GM18861 (cell line): Measurements from ENCODE around the gene C1orf226.
"Not testable (repeated sequence)": the region's sequence is repeated elsewhere in the genome, so short reads cannot be mapped to it uniquely, and the experiment has no call there.

ENCODE experiments used
- ATAC-seq: cut with Tn5 transposase; IDR thresholded peaks from one replicate; pipeline ENCODE4 v1.9.1; 2021; ENCODE audit not compliant: unreplicated experiment

The C1orf226 gene

DNA sequence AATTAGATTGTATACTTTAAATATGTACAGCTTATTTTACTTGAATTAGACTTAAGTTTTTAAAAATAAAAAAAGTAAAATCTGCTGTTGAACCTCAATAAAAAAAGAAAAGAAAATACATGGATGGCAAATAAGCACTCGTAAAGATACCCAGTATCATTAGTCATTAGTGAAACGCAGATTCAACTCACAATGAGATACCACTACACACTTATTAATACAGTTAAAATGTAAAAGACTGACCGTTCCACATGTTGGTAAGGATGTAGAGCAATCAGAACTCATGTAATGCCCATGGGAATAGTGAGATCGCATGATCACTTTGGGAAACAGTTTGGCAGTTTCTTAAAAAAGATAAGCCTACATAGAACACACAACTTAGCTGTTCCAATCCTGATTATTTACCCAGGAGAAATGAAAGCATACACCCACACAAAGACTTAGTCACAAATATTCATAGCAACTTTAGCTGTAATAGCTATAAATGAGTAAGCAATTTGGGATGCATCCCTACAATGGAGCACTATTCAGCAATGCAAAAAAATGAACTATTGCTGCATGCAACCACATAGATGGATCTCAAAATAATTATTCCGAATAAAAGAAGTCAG, 23.1 kb downstream of the C1orf226 start:
- ATAC-seq = no peak

DNA sequence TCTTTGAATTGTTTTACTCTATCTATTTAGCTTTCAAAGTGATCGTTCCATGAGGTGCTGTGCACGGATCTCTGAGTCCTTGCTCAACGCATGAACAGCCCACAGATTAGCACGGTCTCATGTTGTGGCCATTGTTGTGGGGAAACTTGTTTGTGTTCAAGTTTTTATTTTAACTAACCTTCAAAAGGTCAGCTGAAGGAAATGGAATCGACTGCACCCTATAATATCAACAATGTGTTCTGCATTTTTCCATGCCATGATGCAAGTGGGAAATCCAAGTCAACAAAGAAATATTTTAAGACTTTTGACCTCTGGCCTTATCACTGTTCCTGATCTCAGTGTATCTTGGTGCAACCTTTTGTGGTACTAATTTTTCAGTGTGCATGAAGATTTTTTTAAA, 24.3 kb downstream of the C1orf226 start:
- ATAC-seq = no peak

DNA sequence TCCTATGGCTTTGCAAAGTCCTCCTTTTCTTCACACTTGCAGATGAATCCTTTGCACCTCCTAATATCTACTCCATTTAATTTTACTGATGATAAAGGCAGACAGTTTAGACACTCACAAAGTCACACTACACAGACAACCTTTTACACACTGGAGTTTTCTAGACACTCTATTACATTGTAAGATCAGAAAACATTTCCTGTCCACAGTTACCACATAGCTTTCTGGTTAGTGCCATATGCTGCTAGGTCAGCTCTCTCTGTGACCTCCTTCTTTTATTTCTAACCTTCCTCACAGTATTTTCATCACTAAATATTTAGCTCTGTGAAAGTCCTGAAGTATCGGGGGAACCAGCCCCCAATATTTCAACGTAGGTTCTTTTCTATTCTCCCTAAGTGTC, 25.3 kb downstream of the C1orf226 start:
- ATAC-seq = no peak

DNA sequence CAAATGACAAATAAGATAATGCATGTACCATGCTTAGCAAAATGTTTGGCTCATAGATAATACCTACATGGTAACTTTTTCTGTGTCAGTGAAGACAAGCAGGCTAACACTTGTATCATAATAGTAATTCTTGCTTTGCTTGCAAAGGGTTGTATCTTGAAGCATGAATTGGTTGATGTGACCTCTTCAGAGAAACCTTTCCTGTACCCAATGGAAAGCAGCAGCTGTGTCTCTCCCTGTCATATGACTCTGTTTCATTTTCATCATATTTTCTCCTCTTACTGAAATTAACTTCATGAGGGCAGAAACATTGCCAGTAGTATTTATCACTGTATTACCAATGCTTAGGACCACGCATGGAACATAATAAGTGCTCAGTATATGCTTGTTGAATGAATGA, 26.0 kb downstream of the C1orf226 start:
- ATAC-seq = no peak

DNA sequence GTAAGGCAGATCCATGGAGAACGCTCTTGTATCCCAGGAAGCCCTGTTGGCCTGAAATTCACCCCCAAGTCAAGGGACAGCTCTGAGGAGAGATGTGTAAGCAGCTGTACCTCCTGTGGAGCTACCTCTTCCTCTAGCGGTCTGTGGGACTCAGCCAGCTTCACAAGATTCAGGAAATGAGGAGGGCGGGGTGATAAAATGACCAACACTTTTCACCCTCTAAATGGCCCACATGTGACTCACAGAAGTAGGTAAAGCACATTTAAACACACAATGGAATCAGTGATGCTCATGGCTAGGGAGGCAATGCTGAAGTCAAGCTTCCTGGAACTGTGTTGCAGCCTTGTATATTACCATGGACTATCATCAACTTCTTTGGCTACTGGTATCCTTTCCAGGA, 30.5 kb downstream of the C1orf226 start, which contains the start of gene SH2D1B:
Gene SH2D1B (minus strand): TSS at position 135 of the 400 bp plus-strand sequence. CDS start 120 bp downstream, at position 15.
- ATAC-seq = no peak

DNA sequence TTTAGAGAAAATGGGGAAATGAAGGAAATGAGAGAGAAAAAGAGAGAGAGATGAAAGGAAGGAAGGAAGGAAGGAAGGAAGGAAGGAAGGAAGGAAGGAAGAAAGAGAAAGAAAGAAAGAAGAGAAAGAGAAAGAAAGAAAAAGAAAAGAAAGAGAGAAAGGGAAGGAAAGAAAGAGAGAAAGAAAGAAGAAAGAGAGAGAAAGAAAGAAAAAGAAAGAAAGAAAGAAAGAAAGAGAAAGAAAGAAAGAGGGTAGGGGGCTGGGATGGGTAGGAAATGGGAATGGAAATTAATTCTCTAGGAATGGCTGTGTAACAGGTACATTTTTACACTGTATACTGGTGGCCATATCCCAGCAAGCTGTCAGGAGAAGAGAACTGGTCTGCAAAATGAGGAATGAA, 34.7 kb downstream of the C1orf226 start:
- no peak for ATAC-seq

DNA sequence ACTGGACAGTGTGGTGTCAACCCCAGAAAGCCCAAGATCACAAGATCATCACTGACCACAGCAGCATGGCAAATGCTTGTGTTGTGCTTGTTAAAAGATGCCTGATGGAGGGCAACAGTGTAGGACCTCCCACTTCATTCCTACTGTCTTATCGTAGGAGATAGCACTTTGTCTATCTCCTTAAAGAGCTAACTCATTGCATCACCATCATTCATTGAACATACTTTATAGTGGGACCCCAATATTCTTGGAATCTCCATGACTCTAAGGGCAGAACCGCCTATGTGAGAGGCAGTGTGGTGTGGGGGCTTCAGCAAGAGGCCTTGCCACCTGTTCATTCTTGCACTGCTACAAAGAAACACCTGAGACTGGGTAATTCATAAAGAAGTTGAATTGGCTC, 35.4 kb downstream of the C1orf226 start:
- ATAC-seq = no peak

DNA sequence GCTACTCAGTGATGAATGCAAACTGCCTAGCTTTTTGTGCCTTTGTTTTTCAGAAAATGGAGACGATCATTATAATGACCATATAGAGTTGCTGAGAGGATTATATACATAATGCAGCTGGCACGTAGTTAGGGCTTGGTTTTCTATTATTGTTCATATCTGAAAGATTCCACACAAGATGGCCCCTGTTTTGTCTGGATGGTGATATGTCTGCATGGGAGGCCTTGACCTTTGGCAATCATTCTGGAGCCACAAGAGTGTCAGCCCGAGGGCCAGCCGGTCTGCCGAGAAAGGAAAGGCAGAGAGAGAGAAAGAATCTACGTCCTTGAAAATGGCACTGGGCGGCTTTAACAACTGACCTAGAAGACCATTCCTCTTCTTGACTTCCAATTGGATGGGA, 36.1 kb downstream of the C1orf226 start:
- ATAC-seq = no peak

DNA sequence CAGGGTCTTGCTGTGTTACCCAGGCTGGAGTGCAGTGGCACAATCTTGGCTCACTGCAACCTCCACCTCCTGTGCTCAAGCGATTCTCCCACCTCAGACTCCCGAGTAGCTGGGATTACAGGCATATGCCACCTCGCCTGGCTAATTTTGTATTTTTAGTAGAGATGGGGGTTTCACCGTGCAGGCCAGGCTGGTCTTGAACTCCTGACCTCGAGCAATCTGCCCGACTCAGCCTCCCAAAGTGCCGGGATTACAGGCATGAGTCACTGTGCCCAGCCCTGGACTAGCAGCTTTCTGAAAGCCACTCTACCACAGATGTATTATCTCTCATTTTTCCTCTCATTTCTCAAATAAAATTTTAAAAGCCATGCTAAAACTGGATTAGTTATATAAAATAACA, 37.1 kb downstream of the C1orf226 start:
- ATAC-seq = not testable (repeated sequence)

DNA sequence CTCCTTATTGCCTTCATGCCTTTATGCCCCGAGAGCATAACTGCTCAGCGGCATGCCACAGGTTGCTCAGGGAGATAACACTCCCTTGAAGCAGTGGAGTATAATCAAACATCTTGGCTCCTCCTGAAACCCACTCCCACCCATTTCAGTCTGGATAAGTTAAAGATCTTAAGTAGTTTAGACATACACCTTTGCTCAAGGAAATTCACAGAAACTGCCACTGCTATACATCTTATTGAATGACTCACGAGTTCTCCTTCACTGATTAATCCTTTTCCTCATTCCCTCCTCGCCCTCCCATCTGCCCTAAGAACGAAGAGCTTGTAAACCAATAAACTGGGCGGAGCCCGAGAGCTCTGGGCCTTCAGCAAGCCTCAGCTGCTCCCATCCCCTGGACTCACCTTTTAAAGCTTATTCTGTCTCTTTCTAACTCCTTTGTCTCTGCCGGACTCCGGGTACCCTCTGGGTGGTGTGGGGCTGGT, 38.0 kb downstream of the C1orf226 start:
- ATAC-seq = not testable (repeated sequence)

DNA sequence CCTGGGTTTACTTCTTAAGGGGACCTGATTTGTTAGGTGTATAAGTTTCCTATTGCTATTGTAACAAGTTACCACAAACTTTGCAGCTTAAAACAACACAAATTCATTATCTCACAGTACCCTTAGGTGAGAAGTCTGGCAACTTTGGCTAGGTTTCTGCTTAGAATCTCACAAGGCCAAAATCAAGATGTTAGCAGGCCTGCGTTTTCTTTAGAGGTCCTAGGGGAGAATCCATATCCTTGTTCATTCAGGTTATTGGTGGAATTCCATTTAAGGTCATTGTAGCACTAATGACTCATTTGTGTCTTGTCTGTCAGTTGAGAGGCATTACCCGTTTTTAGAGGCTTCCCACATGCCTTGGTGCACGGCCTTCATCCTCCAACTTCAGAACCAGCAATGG, 38.6 kb downstream of the C1orf226 start:
- ATAC-seq = no peak

DNA sequence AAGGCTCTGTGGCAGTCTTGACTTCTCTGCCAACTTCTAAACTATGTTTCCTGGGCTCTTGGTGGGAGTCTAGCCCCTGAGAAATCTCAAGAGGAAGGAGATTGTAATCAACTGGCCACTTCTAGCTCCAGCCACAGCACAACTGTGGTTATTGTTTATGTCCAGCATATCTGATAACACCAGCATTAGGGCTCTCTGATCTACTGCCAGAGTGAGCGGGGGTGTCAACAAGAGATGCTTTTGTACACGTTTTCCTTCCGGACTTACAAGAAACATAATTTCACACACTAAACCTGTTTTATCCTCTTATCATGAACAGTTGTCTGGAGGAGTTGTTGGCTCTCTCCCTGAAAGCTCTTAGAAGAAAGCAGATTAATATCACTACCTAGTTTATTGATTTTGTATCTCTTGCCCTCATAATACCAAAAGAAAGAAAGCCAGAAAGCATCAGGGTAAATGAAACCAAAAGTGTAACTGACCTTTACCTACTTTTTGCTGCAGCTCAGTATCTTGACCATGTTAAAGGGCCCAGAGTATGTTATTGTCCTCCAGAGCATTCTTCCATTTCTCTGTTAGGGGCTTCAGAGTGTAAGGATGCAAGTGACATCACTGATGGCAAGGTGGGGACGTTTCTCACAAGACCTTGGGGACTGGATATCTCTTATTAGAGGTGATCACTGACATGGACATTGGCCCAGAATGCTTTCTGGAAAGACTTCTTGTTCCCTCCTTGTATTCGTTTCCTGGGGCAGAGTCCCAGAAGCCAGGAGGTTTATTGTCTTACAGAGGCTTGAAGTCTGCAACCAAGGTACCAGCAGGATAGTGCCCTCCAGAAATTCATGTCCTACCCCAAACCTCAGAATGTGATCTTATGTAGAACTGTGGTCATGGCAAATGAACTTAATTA, 40.0 kb downstream of the C1orf226 start:
- ATAC-seq = no peak

DNA sequence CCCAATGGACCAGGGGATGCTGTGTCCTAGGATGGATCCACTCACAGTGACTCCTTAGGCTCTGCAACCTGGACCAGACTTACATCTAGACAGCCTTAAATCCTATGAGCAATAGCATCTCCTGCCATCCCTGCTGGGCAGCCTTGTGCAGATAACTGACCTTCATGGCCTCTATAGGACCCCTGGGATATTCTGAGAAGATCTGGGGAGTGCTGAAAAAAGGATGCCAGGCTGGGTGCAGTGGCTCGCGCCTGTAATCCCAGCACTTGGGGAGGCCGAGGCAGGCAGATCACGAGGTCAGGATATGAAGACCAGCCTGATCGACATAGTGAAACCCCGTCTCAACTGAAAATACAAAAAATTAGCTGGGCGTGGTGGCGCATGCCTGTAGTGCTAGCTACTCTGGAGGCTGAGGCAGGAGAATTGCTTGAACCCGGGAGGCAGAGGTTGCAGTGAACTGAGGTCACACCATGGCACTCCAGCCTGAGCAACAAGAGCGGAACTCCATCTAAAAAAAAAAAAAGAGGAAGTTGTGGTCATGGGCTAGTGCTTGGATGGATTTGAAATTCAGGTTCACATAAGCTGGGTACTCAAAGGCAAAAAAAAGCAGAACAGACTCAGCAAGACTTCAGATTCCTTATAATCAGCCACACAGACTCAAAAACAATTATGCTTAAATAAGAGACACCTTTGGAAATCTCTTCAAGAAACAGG, 41.3 kb downstream of the C1orf226 start:
- no peak for ATAC-seq

DNA sequence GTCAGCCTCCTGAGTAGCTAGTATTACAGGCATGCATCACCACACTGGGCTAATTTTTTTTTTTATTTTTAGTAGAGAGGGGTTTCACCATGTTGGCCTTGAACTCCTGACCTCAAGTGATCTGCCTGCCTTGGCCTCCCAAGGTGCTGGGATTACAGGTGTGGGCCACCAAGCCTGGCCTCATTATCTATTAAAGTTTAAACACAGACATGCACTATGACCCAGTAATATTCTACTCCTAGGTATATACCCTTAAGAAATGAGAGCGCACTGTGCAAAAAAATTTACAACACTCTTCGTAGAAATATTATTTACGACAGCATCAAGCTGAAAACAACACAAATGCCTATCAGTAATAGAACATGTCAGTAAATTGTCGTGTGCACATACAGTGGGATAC, 49.1 kb downstream of the C1orf226 start:
- no peak for ATAC-seq

DNA sequence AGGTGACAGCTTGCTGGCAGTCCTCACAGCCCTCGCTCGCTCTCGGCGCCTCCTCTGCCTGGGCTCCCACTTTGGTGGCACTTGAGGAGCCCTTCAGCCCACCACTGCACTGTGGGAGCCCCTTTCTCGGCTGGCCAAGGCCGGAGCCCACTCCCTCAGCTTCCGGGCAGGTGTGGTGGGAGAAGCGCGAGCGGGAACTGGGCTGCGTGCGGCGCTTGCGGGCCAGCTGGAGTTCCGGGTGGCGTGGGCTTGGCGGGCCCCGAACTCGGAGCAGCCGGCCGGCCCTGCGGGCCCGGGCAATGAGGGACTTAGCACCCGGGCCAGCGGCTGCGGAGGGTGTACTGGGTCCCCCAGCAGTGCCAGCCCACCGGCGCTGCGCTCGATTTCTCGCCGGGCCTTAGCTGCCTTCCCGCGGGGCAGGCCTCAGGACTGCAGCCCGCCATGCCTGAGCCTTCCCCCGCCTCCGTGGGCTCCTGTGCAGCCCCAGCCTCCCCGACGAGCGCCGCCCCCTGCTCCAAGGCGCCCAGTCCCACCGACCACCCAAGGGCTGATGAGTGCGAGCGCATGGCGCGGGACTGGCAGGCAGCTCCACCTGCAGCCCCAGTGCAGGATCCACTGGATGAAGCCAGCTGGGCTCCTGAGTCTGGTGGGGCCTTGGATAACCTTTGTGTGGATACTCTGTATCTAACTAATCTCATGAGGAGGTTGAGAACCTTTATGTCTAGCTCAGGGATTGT, 51.6 kb downstream of the C1orf226 start:
- ATAC-seq = not testable (repeated sequence)
